ENCODE results near the gene RPS18. TPM values are rescaled to one million over a fixed set of nuclear protein-coding genes. Genes with fewer than 3 reads are reported as not detected.
A peak's percentile ranks its signal among the peaks of the same experiment; 100 is the strongest.

Gene RPS18
- total and polyA plus RNA-seq, 10 of the 15 experiments (the other 5 are each of a cell fraction or from before 2014, with no cell fraction given) = 4,228 to 20,828 (median 7,406) TPM

DNA sequence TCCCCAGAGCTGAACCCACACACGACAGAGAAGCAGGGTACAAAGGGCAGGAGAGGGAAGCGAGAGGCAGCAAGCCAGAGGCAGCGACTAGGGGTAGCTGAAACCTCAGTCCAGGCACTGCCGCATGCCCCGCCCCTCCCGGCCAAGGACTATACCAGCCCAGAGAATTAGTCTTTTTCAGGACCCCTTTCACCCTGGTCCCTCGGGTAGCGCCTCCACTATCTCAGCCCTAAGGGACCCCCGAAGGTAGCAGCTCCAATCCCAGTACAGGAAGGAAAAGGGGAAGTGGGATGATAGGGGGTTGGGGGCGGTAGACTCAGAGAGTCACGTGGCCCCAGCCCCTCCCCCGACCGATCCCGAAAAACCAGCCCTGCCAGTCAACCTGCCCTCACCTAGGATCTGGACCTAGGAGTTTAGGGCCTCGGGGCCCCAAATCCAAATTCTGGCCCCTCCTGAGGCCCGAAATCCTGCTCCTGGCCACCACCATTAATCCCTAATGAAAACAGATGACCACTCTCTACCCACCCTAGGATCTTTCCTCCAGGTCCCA is 25.6 kb downstream of the RPS18 start (continued):
- TF ChIP-seq BHLHE40 (IDR thresholded peaks at IDR 0.05; ENCODE audit: borderline replicate concordance in 1 of 2, low read depth in 2 of 2, low read length in 1 of 2) (peak in 1 of 2 experiments; percentile 74; a peak in 1 of 4 replicates), EP300 (IDR thresholded peaks at IDR 0.05; ENCODE audit: borderline replicate concordance in 1 of 2, control insufficient read depth in 1 of 2, low read depth in 2 of 2, low read length in 2 of 2) (0 out of 4 replicates have a peak, but pooled peaks of 1 of the 2 experiments have one; percentile 11), RAD51 (IDR thresholded peaks at IDR 0.05) (peak; percentile 92)
- TF ChIP-seq, protein P1, sequence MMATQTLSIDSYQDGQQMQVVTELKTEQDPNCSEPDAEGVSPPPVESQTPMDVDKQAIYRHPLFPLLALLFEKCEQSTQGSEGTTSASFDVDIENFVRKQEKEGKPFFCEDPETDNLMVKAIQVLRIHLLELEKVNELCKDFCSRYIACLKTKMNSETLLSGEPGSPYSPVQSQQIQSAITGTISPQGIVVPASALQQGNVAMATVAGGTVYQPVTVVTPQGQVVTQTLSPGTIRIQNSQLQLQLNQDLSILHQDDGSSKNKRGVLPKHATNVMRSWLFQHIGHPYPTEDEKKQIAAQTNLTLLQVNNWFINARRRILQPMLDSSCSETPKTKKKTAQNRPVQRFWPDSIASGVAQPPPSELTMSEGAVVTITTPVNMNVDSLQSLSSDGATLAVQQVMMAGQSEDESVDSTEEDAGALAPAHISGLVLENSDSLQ (IDR thresholded peaks at IDR 0.05) = peak; percentile 58; the same call in 1 of the 2 replicates

DNA sequence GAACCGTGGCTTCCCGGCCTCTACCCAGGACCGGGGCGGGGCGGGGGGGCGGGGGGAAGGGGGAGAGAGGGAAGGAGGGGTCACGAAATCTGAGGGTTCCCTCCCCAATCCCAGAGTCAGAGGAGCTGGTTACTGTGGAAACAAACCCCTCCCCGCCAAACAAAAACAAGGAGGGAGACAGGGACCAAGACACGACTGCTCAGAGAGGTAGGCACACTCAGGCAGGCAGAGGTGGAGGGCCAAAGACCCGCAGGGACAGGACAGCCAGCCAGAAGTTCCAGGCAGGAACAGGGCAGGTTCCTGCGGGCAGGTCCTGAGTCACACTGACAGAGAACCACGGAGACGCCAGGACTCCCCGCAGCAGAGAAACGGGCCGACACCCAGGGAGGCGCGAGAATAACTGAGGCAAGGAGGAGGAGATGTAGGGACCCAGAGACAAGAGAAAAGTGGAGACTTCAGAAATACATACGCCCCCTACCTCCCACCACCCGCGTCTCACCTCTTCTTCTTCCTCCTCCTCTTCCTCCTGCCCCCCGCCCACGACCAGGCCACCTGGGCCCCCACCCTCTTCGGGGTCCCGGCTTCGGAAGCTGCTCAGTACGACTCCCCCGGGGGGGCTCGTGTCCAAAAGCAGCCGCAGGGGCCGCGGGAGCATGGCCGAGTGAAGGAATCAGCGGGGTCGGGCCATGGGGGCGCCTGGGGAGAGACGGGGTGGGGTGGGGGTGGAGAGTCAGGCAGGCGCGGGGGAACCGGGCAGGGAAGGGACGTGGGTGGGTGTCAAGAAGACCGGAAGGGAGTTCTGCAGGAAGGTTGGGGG is 26.3 kb downstream of the RPS18 start:
- Histone ChIP-seq H2AFZ (ENCODE audit: control insufficient read depth, low read depth, low read length) (peak overlapping the region; percentile 2; the same call in 1 of the 2 replicates), H3K9me3 (replicated peaks; ENCODE audit: control insufficient read depth, insufficient read depth, low read length) (no peaks in the 10 kb centered on the region), H3K27me3 (replicated peaks in 1 of 2; ENCODE audit: control insufficient read depth in 2 of 2, insufficient read depth in 2 of 2, low read length in 1 of 2) (no peaks in the 10 kb centered on the region), H3K4me1 (ENCODE audit: control insufficient read depth, insufficient read depth, low read length) (peaks cover 11% of the 10 kb centered on the region), H3K79me2 (ENCODE audit: control insufficient read depth, insufficient read depth, low read length) (peaks cover 4% of the 10 kb centered on the region; the same call in 1 of the 2 replicates), H3K4me3 (peak overlapping the region; percentile 100), H3K36me3 (ENCODE audit: control insufficient read depth in 2 of 2, insufficient read depth in 2 of 2, low read length in 1 of 2) (peaks cover 0 to 10% of the 10 kb centered on the region in 2 experiments), H3K27ac (ENCODE audit: control insufficient read depth, insufficient read depth) (peak overlapping the region; percentile 86), H4K20me1 (ENCODE audit: control insufficient read depth, insufficient read depth) (no peaks in the 10 kb centered on the region), H3K4me2 (ENCODE audit: control insufficient read depth, insufficient read depth) (peak overlapping the region; percentile 93), H3K9ac (ENCODE audit: control insufficient read depth, insufficient read depth, low read length) (peak overlapping the region; percentile 82)
- no TSS peak for BruUV-seq (replicated peaks)
- in situ Hi-C loops (cut with MboI) = no loop called here
- 0% methylated on average over 20 of the region's 42 CpGs for WGBS (ENCODE audit: insufficient coverage, insufficient replicate concordance, low lambda C conversion rate, missing lambda C conversion rate)
- ChIA-PET SMC1A (ENCODE audit: uncharacterized antibody, unreplicated experiment) (interaction anchor here (0.6 to 2.1 kb wide), 7 partner anchors 9 to 47 kb away, joined by 3 to 13 read pairs (median 7); partner anchors contain the start of genes B3GALT4, PFDN6, TAPBP and WDR46), POLR2A (interaction anchor here (0.6 to 3.4 kb wide), 13 partner anchors 9 to 271 kb away, joined by 3 to 41 read pairs (median 4); partner anchors contain the start of genes B3GALT4, PFDN6, RPS18 and TAPBP), RAD21 (ENCODE audit: unreplicated experiment) (interaction anchor here (0.6 to 2.0 kb wide), 12 partner anchors 9 to 210 kb away, joined by 3 to 14 read pairs (median 4); partner anchors contain the start of genes B3GALT4, PFDN6, RPS18 and TAPBP), CTCF (interaction anchor here (1.6 to 4.5 kb wide), 4 partner anchors 10 to 49 kb away, joined by 5 to 30 read pairs (median 23); partner anchors contain the start of genes B3GALT4 and TAPBP)
- DNase-seq (ENCODE audit: low read depth, low spot score) (no peak), ATAC-seq (peak; percentile 62), FAIRE-seq (peak; percentile 69)
- intact Hi-C loops (cut with micrococcal nuclease; ENCODE audit: unreplicated experiment) = loop anchor here (1.0 kb wide), 1 partner anchor 9 kb away; the partner anchor contains the start of genes PFDN6 and WDR46
- TF ChIP-seq YY1 (IDR thresholded peaks at IDR 0.05; ENCODE audit: low read depth, low read length) = 0 out of 2 replicates have a peak, but pooled peaks have one; percentile 15
- no peak for TF ChIP-seq JUND (IDR thresholded peaks at IDR 0.05; ENCODE audit: low read depth, low read length)
- no peak for TF ChIP-seq SIX5 (IDR thresholded peaks at IDR 0.05; ENCODE audit: low read depth, low read length, severe bottlenecking)
- TF ChIP-seq, protein P2, sequence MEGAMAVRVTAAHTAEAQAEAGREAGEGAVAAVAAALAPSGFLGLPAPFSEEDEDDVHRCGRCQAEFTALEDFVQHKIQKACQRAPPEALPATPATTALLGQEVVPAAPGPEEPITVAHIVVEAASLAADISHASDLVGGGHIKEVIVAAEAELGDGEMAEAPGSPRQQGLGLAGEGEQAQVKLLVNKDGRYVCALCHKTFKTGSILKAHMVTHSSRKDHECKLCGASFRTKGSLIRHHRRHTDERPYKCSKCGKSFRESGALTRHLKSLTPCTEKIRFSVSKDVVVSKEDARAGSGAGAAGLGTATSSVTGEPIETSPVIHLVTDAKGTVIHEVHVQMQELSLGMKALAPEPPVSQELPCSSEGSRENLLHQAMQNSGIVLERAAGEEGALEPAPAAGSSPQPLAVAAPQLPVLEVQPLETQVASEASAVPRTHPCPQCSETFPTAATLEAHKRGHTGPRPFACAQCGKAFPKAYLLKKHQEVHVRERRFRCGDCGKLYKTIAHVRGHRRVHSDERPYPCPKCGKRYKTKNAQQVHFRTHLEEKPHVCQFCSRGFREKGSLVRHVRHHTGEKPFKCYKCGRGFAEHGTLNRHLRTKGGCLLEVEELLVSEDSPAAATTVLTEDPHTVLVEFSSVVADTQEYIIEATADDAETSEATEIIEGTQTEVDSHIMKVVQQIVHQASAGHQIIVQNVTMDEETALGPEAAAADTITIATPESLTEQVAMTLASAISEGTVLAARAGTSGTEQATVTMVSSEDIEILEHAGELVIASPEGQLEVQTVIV (IDR thresholded peaks at IDR 0.05; ENCODE audit: borderline replicate concordance, partially characterized antibody) = no peak
- no peak for TF ChIP-seq KDM1A (IDR thresholded peaks at IDR 0.05; ENCODE audit: borderline replicate concordance)
- TF ChIP-seq ASH2L (IDR thresholded peaks at IDR 0.05; ENCODE audit: borderline replicate concordance, low read depth) = no peak
- peak; percentile 74; the same call in 1 of the 2 replicates for TF ChIP-seq SIN3A (IDR thresholded peaks at IDR 0.05; ENCODE audit: low read depth, low read length)
- TF ChIP-seq SMC3 (IDR thresholded peaks at IDR 0.05; ENCODE audit: borderline replicate concordance, low read length) = no peak
- no peak for TF ChIP-seq ZNF217 (IDR thresholded peaks at IDR 0.05)
- no peak for TF ChIP-seq NFIC (IDR thresholded peaks at IDR 0.05; ENCODE audit: low read depth, low read length)
- TF ChIP-seq, protein P3, sequence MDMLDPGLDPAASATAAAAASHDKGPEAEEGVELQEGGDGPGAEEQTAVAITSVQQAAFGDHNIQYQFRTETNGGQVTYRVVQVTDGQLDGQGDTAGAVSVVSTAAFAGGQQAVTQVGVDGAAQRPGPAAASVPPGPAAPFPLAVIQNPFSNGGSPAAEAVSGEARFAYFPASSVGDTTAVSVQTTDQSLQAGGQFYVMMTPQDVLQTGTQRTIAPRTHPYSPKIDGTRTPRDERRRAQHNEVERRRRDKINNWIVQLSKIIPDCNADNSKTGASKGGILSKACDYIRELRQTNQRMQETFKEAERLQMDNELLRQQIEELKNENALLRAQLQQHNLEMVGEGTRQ (IDR thresholded peaks at IDR 0.05; ENCODE audit: borderline replicate concordance, low read depth, low read length) = no peak
